Astrocyte of the hippocampus (primary cell): Measurements from ENCODE around the gene SCFD2.

Source experiments
- DNase-seq: peaks from one replicate; pipeline ENCODE4 v3.0.0; 2011; ENCODE audit warnings: low read depth, low spot score

The SCFD2 gene

DNA sequence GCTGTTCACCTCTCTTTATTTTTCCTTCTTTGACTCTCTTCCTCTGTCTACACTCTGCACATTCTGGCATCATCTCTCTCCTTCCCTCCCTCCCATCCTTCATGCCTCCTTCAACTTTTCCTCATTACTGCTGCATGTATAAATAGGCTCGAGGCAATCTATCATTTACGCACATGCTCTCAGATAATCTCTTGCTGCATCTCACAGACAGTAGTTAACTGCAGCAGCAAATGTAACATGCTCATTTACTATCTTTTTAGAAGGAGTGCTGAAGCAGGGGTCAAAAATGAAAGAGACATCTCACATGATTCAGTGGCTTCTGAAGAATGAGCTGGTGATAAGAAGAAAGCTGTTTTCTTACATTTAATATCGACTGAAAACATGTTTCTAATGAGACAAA is 376.0 kb downstream of the SCFD2 start:
- no peak for DNase-seq

DNA sequence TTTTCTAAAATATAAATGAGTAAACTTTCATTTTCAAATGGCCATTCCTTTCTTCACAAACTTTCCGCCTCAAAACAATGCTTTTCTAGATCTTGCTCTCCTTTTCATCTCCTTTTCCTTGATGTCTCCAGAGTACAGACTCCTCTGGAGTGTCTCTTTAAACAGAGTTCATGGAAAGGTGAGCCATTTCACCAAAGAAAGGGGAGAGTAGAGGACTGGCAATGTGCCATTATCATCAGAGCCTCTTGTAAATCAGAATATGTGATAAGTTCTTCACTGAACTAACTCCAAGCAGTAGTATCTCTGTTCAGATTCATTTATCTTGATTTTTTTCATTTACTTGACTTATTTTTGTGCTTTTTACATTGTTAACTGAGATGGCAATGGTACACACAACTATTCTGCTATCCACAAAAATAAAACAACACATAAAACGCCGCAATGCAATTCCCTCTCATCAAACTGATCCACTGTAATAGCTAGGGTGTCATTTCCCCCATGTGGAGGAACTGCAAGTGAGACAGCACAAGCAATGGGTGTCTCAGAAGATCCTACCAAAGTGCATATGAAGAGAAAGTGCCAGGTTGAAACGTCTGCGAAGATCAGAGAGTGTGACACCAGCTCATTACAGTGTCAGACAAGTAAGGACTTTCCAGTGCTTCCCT is 378.3 kb downstream of the SCFD2 start:
- DNase-seq, result peak; percentile 40

DNA sequence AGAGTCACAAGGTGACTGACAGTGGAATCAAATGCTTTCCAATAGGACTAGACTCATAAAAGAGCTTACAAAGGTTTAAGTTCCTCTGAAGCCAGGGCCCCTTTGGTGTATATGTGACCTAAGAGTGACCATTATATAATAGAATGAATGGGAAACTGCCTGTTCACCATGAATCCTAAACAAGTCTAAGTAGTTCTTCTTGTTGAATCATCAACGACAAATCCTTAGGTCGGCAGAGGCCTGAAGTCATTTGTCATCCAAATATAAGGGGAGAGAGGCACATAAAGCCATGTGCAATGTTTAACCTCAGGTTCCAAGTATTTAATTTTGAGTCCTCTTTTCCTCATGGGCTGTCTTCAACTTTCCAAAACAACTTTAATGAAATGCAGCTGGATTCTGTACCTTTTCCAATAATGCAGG is 381.4 kb downstream of the SCFD2 start:
- no peak for DNase-seq

DNA sequence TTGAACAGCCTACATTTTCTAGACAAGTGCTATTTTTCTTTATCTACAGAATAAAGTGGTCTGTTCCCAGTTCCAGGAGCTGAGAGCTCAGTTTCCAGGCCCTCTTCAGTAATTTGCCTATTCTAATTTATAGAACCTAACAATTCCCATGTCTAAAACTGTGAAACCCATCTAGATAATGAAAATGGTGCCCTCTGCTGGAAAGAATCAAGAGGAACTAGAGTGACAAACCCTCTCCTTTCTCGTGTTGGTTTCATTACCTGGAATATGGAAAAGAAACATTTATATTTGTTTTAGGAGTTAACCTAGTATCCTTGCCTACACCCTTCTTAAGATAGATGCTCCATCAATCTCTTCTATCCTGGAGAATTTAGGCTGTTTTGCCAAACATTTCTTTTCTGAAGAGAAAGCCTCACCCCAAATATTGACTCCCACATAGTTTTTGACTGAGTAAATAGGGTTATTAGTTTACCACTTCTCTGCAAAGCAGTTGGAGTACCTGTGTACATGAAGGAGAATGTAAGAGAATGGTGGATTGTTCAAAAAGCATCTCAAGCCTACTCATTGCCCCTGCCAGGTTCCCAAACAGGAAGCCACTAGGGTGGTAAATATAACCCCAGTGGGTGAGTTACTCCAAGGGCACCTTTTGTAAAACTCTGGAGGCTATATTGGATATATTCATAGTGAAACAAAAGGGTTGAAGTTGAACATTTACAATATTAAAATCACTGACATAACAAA is 382.1 kb downstream of the SCFD2 start:
- peak; percentile 76 for DNase-seq

DNA sequence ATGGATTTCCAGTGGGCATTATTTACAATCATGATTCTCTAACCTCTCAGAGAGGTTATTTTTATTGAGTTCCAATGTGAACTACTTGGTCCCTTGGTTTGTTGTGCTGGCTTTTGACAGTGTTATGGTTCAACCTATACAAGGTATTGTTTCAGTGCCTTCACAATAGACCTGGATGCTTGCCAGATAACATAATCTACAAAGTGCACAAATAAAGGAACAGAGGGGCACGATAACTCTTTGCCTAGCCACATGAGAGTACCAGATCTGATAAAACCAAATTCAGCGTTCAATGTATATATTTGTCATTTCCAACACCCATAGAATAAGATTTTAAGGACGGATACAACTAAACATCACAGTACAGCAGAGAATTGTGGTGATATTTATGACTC is 382.9 kb downstream of the SCFD2 start:
- DNase-seq, result no peak

DNA sequence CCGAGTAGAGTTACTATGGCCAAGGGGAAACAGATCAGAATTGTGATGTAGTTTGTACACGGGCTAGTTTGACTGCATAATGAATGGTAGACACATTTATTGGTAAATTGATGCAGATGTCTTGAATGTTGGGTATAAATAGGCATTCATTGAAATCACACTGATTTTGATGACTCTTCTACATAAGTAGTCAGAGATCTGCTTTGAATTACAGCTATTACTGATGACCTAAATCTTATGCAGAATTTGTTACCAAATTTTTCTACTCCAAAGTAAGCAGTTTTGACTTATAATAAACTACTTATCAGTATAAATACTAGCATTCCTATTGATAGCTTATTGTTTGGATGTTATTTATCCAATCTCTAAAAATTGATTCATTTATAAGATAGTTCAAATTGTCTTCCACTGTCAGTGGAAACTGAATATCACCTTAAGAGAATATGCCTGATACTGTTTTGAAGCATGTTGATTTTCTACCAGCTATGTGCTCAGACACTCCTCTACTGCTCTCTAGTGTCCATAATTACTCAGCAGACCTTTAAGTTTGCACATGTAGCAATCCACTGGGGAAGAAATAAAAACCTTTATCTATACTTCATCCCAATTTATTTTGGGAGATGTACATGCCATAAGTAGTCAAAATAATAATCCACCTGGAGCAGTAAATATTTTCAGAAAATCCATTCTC is 383.5 kb downstream of the SCFD2 start:
- DNase-seq, result peak; percentile 72

DNA sequence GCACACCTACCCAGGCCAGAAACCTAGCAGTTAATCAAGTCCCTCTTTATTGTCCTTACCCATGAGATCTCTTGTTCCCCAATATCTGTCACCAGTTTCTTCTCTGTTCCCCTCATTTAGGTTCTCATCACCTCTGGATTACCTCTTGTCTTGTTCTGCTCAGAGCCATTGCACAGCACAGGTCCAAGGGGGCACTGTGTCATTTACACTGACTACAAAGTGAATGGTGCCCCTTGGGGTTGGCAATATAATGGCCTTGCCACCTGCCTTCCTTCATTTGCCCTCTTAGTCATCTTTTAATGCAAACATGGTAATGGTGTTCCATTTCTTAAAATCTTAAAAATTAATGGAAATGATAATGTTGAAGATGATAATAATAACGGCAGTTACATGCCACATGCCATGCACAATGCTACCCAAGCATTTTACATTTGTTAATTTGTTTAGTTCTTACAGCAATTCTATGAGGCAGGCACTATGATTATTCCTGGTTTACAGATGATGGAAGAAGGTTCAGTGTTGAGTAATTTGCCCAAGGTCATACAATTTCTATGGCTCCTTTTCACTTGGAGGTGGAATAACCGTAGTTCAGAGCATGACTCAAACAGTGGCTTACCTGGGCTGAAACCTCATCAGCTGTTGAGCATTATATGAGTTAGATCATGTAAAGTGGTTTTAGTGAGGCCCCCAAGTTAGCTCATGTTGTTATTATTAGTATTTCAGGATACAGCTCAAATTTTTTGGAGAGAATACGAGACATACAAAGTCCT is 385.9 kb downstream of the SCFD2 start:
- no peak for DNase-seq

DNA sequence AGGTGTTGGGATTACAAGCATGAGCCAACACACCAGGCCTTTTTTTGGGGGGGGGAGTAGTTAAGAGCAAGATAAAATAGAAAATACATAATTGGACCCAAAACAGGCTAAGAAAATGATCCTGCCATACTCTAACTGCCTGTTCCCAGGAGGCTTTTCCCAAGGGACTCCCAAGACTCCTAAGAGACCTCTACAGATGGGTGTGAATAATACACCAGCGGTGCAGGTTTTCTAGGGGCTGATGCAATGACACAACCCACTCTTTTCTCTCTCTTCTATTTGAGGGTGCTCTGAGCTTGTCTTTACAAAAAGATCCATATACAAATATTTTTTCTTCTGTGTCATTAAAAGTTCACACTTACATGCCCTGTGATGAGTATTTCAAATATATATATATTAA is 386.8 kb downstream of the SCFD2 start:
- DNase-seq, result no peak

DNA sequence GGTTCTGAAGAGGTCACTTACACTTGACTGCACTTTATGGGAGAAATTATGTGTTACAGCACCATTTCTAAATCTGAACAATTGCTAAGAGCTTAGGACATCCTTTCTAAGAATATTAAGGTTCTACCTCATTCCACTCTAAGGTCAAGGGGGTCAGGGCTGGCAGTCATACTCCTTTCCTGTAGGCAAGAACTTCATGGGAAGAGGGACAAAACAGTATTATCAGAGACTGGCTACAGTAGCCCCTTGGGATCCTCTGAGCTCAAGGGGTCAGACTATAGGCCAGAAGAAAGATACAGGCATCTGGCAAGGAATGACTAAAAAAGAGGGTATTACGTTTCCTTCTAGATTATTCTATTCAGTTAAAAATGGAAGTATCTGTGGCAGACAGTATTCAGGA is 388.6 kb downstream of the SCFD2 start:
- DNase-seq, result no peak

DNA sequence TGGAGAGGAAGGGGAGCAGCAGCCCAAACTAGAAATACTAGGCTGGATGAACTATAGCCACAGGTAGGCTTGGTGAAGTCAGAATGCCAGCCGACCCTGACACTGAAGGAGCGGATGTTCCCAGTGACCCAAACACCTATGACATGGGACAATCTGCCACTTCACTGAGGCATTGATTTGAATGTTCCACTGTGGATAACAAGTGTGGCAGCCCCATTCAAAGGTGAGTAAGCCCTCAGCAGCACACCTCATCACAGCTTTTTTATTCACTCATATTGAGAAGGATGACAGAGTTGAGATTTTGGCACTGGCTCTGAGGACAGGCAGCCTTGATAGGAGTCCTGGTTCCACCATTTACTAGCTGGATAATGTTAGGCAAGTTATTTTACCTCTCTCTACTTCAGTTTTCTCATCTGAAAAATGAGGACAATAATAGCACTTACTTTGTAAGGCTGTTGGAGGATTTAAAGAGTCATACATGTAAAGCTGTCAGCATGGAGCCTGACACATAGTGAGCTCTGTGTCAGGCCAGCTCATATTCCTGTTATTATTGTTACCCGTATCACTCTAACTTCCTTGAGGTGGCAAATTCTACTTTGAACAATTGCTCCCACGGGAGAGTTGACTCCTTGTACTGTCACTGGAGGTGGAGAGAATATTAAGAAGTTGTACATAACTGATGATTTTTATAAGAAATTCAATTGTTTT is 389.2 kb downstream of the SCFD2 start:
- DNase-seq, result no peak

DNA sequence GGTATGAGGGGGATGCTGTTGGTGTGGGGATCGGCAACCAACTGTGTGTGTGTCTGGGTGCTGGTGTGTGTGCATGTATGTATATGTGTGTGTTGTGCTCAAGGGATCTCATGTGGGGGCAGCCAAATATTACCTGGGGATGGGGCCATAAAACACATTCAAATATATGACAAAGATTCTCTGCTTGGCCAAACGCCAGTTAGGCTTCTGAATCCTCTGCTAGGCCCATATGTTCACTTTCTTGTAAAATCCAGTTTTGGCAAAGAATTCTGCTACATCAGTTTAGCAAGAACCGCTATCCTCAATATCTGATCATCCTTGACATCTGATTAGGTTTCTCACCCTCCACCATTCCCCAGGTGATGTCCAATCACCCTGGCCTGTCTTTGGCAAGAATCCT is 397.2 kb downstream of the SCFD2 start:
- DNase-seq, result no peak

DNA sequence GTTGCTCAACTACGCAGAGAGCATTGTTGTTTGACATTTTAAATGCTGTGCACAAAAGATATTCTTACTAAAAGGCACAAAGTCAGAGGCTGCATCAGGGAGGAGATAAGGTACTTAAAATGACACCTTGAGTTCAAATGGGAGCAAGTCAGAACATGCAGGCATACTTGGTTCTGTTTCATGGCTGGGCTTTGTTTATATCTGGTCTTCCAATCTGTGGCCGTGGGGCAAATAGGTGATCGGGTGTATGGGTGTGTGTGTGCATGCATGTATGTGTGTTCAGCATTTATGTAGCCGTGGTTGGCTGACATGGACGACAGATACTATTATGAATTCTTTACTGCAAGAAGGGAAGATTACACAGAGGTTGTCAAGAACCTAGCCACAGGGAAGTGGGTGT is 397.6 kb downstream of the SCFD2 start:
- DNase-seq, result no peak

DNA sequence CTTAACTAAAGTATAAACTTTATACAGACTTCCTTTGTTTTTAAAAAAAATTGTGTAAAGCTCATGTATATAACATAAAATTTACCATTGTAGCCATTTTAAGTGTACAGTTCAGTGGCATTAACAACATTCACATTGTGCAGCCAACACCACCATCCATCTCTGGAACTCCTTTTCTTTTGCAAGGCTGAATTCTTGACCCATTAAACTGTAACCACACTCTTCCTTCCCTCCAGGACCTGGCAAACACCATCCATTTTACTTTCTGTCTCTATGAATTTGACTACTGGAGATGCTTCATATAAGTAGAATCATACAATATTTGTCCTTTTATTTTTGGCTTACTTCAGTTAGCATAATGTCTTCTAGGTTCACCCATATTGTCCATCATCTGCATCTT is 399.1 kb downstream of the SCFD2 start:
- no peak for DNase-seq

DNA sequence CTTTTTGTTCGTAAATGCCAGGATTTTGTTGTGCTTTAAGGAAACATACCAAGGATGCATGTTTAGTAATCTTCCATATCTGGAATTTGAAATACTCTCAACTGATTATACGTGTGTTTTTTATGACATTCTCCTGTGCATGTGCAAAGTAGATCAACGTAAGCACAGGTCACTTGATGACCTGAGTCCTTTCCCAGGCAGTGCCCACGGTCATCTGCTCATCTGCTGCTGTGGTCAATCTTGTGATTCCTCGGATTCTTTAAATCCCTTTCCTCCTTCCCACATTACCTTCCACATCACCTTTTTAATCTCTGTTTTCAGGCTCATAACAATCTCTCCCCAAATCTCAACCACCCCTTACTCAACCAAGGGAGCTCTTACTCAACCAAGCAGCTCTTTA is 399.7 kb downstream of the SCFD2 start:
- no peak for DNase-seq

DNA sequence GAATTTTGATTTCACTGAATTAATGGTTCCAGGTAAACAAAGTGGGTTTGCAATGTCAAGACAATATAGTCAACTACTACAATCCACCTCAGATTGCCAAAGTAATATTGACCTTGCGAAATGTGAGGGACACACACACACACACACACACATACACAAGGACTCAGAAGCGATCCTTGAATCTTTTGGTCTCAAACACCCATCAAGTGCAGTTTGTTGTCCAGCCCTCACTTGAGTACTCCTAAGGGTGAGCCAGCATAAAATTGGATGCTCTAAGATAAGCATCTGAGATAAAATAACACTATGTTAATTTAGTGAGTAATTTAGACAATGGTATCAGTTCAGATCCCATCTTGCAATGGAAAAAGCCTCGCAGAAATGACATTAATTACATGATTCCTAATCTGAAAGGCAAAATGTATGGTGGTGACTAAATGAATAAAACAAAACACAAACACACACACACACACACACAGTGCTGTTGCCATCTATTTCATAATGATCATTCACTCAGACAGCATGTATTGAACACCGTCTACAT is 401.2 kb downstream of the SCFD2 start:
- no peak for DNase-seq

DNA sequence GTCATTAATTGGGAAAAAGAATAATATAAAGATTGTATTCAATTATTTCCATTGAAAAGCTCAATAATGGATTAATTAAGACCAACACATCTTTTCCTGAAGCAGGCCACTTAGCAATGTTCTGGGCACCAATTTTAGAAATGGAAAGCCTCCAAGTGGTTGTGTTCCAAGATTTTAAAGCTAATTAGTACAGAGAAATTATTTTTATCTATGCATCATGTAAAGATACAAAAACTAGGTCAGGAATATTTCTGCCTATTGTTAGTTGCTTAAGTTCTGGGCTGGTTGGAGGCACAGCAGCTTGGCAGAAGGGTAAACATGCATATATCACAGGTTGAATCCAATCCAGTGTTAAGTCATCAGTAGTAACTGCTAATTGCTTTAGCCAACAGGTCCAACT is 401.9 kb downstream of the SCFD2 start:
- DNase-seq, result no peak

DNA sequence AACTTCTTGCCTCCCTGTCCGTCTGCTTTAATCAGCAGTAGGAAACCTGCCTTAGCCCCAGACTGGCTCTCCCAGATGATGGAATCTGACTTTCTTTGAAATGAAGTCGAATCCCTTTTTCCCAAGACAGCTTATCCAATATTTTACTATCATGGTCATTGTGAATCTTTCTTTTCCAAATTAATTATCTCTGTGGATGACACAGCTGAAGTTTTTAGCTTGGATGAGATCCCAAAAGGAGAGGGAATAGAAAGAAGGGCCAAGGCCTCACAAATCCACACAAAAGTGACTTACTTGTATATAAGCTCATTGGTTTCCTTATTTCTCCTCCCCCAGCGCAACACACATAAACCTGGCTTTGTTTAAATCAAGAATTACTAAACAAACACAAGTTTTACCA is 403.1 kb downstream of the SCFD2 start:
- no peak for DNase-seq

DNA sequence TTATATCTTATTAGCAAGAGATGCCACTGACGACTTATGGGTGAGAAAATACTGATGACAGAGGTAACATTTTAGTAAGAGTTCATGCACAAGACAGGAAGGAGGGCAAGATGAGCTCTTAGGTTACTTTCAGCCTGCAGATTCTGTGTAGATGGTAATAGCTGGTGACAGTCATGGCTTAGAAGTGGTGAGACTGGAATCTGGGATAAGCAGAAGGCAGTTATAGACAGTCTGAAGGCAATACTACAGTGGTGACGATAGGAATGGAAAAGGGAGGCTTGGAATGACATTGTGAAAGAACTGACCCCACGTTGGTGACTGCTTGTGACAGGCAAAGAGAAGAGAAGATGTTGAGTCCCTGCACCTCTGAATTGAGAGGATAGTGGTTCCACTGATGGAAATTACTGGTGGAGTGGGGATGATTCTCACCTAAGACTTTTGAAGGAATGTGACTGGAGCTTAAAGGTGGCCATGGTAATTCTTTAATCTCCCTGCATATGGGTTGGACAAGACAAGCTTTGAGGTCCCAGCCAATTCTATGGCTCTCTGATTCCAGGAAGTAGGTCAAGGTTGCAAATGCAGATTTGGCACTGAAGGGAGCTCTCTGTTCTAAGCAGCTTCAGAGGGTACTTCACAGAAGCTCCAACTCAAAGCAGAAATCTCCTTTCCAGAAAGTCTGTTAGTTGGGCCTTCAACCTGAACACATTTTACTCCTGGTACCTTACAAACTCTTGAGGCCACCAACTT is 404.0 kb downstream of the SCFD2 start:
- DNase-seq, result no peak

DNA sequence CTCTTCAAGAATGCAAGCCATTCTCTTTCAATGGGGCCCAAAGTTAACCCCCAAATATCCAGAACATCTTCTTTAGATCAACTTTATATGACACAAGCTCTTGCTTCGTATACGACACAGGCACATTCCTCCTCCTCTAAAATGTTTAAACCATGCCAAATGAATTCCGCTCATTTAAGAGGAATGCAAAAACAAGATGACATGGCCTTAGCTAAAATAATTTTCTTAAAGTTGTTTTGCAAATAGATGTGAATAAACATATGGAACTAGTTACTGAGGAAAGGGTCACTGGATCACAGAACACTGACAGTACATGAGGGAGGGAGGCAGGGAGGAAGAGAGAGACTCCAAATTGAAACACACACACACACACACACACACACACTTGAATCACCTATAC is 406.3 kb downstream of the SCFD2 start:
- no peak for DNase-seq

DNA sequence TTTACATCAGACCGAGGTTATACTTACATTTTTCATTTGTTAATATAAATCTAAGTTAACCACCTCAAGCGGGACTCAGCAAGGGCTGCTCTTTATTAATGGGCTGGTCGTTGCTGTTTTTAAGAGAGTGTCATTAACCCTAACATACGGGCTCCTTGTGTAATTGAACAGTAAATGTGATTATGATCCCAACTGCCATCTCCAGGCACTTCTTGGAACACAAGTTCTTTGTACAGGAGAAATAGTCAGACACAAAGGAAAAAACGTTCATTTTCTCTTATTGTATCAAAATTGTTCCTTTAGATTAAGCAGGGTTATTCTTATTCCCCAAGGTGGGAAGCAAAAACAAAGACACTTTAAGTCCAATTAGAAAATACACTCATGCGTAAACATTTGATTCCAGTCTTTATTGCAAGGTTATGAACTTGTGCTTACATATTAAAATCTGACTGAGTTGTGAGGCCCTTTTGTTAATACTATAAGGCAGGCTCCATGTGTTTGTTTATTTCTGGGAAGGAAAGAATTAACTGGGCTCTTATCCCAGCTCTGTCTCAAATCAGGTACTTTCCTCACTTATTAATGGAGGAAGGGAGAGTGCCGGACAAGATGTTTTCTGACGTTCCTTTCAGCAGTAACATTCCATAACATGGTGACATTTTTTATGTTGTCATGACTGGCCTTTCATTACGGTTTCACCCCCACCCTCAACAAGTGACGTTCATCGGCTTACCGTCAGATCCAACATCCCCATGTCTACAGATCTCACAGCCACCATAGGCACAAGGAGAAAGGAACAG is 407.8 kb downstream of the SCFD2 start:
- peak; percentile 67 for DNase-seq
